Measurements from ENCODE around the gene SCFD1.
A peak's percentile ranks its signal among the peaks of the same experiment; 100 is the strongest.
"Not testable (repeated sequence)": the region's sequence is repeated elsewhere in the genome, so short reads cannot be mapped to it uniquely, and the experiment has no call there.

The SCFD1 gene

GRCh38 chr14:30597504-30597903 lies 24.6 kb upstream of the SCFD1 start:
- no peak for DNase-seq (ENCODE audit: low read depth)
- TF ChIP-seq CTCF (conservative IDR thresholded peaks at IDR 0.05; ENCODE audit: low read depth, low read length): no peak
- no peak overlapping the region for H3K4me3 ChIP-seq (ENCODE audit: low read depth, low read length)

DNA sequence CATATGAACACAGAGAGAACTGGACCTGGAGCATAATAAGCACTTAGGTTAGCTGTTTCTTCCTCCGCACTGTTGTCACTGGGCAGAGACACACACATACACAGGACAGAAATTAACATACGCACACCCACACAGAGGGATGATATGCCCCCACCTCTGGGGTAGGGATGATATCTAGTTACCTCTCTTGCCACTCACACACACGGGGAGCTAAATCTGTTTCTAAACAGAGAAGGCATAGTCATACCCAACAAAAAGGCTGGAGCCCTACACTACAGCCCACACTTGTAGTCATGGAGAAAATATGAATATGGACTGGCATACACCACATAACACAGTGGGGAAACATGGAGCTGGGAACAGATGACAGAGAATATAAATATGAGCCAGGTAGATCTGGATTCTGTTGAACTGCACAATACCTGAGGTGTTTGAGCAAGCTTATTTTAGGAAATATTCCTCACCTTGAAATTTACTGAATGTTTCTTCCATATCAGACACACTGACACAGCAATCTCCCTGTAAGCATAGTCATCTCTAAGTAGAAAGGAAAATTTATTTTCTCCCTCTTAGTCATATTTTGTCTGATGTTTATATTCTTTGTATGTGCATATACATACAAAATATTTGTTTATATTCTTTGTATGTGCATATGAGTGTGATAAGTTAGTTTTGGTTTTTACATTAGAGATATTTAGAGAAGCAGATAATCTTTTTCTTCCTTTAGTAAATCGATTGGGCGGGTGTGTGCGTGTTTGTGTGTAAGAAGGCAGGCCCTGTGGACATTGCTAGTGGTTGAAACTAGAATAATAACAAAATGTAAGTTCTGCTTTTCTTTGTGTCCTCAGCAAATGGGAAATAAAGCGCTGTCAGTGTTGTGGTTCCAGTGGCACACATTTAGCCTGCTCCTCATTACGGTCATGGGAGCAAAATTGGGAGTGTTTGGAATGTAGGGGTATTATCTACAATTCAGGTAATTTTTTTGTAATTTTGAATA lies 20.9 kb upstream of the SCFD1 start:
- no peak for TF ChIP-seq CTCF (conservative IDR thresholded peaks at IDR 0.05; ENCODE audit: low read depth, low read length)
- H3K4me3 ChIP-seq (ENCODE audit: low read depth, low read length): no peak overlapping the region
- DNase-seq (ENCODE audit: low read depth): no peak

DNA sequence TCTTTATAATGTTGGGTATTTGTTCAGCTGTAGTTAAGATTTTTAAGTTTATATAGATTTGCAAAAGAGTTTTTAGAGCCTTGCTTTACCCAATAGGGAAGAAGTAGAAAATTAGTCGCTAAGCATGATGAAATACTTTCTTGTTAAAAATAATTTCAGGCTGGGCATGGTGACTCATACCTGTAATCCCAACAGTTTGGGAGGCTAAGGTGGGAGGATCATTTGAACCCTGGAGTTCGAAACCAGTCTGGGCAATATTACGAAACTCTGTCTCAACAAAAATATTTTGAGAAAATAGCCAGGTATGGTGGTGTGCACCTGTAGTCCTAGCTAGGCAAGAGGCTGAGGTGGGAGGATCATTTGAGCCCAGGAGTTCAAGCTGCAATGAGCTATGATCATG lies 18.7 kb upstream of the SCFD1 start:
- DNase-seq (ENCODE audit: low read depth): no peak
- no peak overlapping the region for H3K4me3 ChIP-seq (ENCODE audit: low read depth, low read length)
- TF ChIP-seq CTCF (conservative IDR thresholded peaks at IDR 0.05; ENCODE audit: low read depth, low read length): no peak

DNA sequence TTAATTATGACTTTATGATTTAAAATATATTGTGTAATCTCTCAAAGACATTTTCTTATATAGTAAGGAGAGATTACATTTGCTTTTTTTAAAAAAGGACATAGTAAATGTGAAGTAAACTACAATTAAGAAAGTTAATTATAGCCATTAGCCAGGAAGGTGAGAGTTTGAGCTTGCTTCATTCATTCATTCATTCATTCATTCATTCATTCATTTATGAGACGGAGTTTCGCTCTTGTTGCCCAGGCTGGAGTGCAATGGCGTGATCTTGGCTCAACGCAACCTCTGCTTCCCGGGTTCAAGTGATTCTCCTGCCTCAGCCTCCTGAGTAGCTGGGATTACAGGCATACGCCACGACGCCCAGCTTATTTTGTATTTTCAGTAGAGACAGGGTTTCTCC lies 17.4 kb upstream of the SCFD1 start:
- H3K4me3 ChIP-seq (ENCODE audit: low read depth, low read length); DNase-seq (ENCODE audit: low read depth): not testable (repeated sequence)

DNA sequence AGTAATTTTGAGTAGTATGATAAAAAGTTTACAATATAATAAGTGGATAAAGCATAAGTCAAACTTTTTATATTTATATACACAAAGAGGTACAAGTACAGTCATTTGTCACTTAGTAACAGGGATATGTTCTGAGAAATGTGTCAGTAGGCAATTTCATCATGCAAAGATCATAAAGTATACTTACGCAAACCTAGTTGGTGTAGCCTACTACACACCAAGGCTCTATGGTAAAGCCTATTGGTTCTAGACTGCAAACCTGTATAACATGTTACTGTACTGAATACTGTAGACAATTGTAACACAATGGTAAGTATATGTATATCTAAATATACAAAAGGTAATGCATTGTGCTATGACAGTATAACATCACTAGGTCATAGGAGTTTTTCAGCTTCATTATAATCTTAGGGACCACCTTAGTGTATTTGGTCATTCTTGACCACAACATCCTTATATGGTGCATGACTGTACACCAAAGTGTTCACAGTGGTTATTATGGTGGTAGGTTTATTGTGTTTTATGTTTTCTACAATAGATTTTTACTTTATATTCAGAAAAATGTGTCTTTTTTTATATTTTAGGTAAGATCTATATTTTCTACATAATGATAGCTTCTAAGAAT lies 14.9 kb upstream of the SCFD1 start:
- no peak overlapping the region for H3K4me3 ChIP-seq (ENCODE audit: low read depth, low read length)
- TF ChIP-seq CTCF (conservative IDR thresholded peaks at IDR 0.05; ENCODE audit: low read depth, low read length): no peak
- DNase-seq (ENCODE audit: low read depth): peak; percentile 31

- peak; percentile 58 for DNase-seq (ENCODE audit: low read depth)
Measured at GRCh38 chr14:30608533-30609006, 13.5 kb upstream of the SCFD1 start.

More at GRCh38 chr14:30608533-30609006, 13.5 kb upstream of the SCFD1 start:
- TF ChIP-seq CTCF (conservative IDR thresholded peaks at IDR 0.05; ENCODE audit: low read depth, low read length): peak; percentile 34
- no peak overlapping the region for H3K4me3 ChIP-seq (ENCODE audit: low read depth, low read length)

All from choroid plexus epithelial cell (primary cell).